ENCODE results near the gene TMEM259. TPM values are rescaled to one million over a fixed set of nuclear protein-coding genes. Genes with fewer than 3 reads are reported as not detected.

TMEM259 gene
- total RNA-seq, 2 experiments from 2014 or later = 106 to 128 TPM

GRCh38 chr19:964761-965694 is 55.9 kb downstream of the TMEM259 start:
- Mint-ChIP-seq H3K36me3 (ENCODE audit: low read depth) (peaks cover 20% of the 10 kb centered on the region), H3K9me3 (ENCODE audit: low read depth) (peaks cover 2% of the 10 kb centered on the region), H3K4me3 (no peak overlapping the region), H3K4me1 (no peaks in the 10 kb centered on the region), H3K27ac (no peak overlapping the region), H3K27me3 (no peaks in the 10 kb centered on the region)
- intact Hi-C loops (cut with DNase I, micrococcal nuclease) = no loop called here
- DNase-seq (no peak), ATAC-seq (peak; percentile 36)
- ChIA-PET CTCF (interaction anchor here (0.5 to 0.7 kb wide), 2 partner anchors 138 to 210 kb away, joined by 3 to 4 read pairs; no protein-coding TSS in a partner anchor), POLR2A (no interaction called here)

DNA sequence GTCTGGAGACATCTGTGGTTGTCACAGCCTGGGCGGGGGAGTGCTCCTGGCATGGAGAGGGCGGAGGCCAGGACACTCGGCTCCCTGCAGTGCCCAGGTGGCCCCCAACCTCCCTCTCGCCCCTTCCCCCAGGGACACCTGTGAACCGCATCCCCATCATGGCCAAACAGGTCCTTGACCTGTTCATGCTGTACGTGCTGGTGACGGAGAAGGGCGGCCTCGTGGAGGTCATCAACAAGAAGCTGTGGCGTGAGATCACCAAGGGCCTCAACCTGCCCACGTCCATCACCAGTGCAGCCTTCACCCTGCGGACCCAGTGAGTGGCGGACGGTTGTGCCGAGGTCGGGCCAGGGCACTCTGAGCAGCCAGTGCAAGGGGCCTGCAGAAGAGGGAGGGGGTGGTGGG is 56.8 kb downstream of the TMEM259 start:
- DNase-seq (no peak), ATAC-seq (no peak)
- H3K27ac Mint-ChIP-seq = no peak overlapping the region
- H3K4me1 Mint-ChIP-seq = no peaks in the 10 kb centered on the region
- ChIA-PET CTCF (interaction anchor here (0.5 to 0.7 kb wide), 2 partner anchors 18 to 210 kb away, joined by 3 to 4 read pairs; no protein-coding TSS in a partner anchor), POLR2A (no interaction called here)
- H3K36me3 Mint-ChIP-seq (ENCODE audit: low read depth) = peaks cover 19% of the 10 kb centered on the region
- no peaks in the 10 kb centered on the region for H3K27me3 Mint-ChIP-seq
- intact Hi-C loops (cut with DNase I, micrococcal nuclease) = no loop called here
- H3K9me3 Mint-ChIP-seq (ENCODE audit: low read depth) = peaks cover 2% of the 10 kb centered on the region
- no peak overlapping the region for H3K4me3 Mint-ChIP-seq

DNA sequence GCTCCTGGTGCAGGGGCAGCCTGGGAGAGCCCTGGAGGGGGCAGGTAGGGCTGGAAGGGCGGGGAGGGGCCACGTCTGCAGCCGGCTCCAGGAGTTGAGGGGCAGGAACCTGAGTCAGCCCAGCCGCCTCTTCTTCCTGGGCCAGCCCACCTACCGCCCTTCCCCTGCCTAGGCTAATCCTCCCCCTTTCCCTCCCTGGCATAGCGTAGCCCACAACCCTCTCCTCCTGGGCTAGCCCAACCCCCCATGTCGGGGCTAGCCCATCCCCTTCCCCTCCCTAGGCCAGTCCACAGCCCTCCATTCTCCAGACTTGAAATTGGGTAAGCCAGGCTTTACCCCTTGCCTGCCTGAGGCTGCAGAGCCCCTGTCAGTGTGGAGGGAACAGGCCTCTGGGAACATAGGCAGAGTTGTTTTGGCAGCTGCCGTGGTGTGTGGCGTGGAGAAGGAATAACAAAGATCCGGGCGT is 57.4 kb downstream of the TMEM259 start:
- no peak overlapping the region for H3K4me3 Mint-ChIP-seq
- H3K27ac Mint-ChIP-seq = no peak overlapping the region
- H3K36me3 Mint-ChIP-seq (ENCODE audit: low read depth) = peaks cover 17% of the 10 kb centered on the region
- ATAC-seq (no peak), DNase-seq (no peak)
- H3K27me3 Mint-ChIP-seq = no peaks in the 10 kb centered on the region
- peaks cover 2% of the 10 kb centered on the region for H3K9me3 Mint-ChIP-seq (ENCODE audit: low read depth)
- ChIA-PET POLR2A (no interaction called here), CTCF (interaction anchor here (0.7 kb wide), 1 partner anchor 18 kb away, joined by 4 read pairs; no protein-coding TSS in a partner anchor)
- peaks cover 4% of the 10 kb centered on the region for H3K4me1 Mint-ChIP-seq
- intact Hi-C loops (cut with DNase I, micrococcal nuclease) = no loop called here

GRCh38 chr19:962683-963400 is 58.1 kb downstream of the TMEM259 start:
- H3K27ac Mint-ChIP-seq = no peak overlapping the region
- ChIA-PET POLR2A (no interaction called here), CTCF (no interaction called here)
- H3K36me3 Mint-ChIP-seq (ENCODE audit: low read depth) = peaks cover 13% of the 10 kb centered on the region
- peaks cover 2% of the 10 kb centered on the region for H3K9me3 Mint-ChIP-seq (ENCODE audit: low read depth)
- intact Hi-C loops (cut with DNase I, micrococcal nuclease) = no loop called here
- H3K4me3 Mint-ChIP-seq = no peak overlapping the region
- no peak for ATAC-seq
- no peaks in the 10 kb centered on the region for H3K27me3 Mint-ChIP-seq
- H3K4me1 Mint-ChIP-seq = peaks cover 4% of the 10 kb centered on the region
- DNase-seq = no peak

DNA sequence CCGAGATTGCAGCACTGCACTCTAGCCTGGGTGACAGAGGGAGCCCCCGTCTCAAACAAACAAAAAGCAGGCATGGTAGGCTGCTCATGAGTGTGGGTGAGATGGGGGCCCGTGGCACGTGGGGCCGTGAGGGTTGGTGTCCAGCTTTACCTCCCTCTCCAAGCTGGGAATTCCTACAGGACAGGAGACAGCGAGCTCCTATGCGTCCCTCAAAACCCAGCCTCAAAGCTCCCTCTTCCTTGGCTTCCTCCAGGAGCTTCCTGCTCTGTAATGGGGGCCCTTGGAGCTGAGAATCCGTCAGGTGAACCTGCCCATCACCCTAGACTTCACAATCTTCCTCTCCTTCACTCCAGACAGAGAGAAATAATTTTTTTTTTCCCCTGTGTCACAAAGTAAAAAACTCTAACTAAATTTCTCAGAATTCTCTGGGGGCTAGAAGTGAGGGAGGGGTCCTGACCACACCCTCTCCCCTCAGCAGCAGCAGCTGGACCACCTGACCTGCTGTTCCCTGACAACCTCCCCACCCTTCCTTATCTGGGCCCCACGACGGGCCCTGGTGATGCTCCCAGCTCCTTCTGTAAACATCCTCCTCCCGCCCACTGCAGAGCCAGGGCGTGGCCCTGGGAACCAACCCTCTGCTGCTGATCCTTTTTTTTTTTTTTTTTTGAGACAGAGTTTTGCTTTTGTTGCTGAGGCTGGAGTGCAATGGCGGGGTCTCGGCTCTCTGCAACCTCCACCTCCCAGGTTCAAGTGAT is 58.9 kb downstream of the TMEM259 start:
- Mint-ChIP-seq H3K27ac (no peak overlapping the region), H3K36me3 (ENCODE audit: low read depth) (peaks cover 11% of the 10 kb centered on the region), H3K27me3 (no peaks in the 10 kb centered on the region), H3K9me3 (ENCODE audit: low read depth) (peaks cover 2% of the 10 kb centered on the region), H3K4me1 (peaks cover 4% of the 10 kb centered on the region), H3K4me3 (no peak overlapping the region)
- ATAC-seq (no peak), DNase-seq (no peak)
- intact Hi-C loops (cut with DNase I, micrococcal nuclease) = no loop called here
- POLR2A ChIA-PET = no interaction called here
- CTCF ChIA-PET = interaction anchor here (0.9 kb wide), 1 partner anchor 20 kb away, joined by 3 read pairs; no protein-coding TSS in a partner anchor

GRCh38 chr19:960601-960938 is 60.4 kb downstream of the TMEM259 start:
- H3K27ac Mint-ChIP-seq = no peak overlapping the region
- DNase-seq (no peak), ATAC-seq (no peak)
- H3K27me3 Mint-ChIP-seq = no peaks in the 10 kb centered on the region
- H3K36me3 Mint-ChIP-seq (ENCODE audit: low read depth) = peaks cover 11% of the 10 kb centered on the region
- H3K4me3 Mint-ChIP-seq = no peak overlapping the region
- intact Hi-C loops (cut with DNase I, micrococcal nuclease) = no loop called here
- ChIA-PET CTCF (no interaction called here), POLR2A (no interaction called here)
- peaks cover 2% of the 10 kb centered on the region for H3K9me3 Mint-ChIP-seq (ENCODE audit: low read depth)
- H3K4me1 Mint-ChIP-seq = peaks cover 4% of the 10 kb centered on the region

- Mint-ChIP-seq H3K4me1 (peaks cover 4% of the 10 kb centered on the region), H3K4me3 (no peak overlapping the region), H3K36me3 (ENCODE audit: low read depth) (peaks cover 7% of the 10 kb centered on the region), H3K27ac (no peak overlapping the region), H3K9me3 (ENCODE audit: low read depth) (peaks cover under 1% of the 10 kb centered on the region), H3K27me3 (no peaks in the 10 kb centered on the region)
- CTCF ChIA-PET = interaction anchor here (0.7 kb wide), 1 partner anchor 60 kb away, joined by 3 read pairs; no protein-coding TSS in a partner anchor
- intact Hi-C loops (cut with DNase I, micrococcal nuclease) = no loop called here
- no peak for ATAC-seq
- POLR2A ChIA-PET = no interaction called here
- no peak for DNase-seq
These were observed 60.9 kb downstream of the TMEM259 start for GRCh38 chr19:960020-960419.

Other genes starting within 250 kb of the TMEM259 start
- 100 to 1,000 TPM; 584 to 738 TPM for gene PTBP1, start 223.7 kb downstream of the TMEM259 start, total RNA-seq
- not detected for gene PLPPR3, start 199.2 kb downstream of the TMEM259 start, total RNA-seq
- not detected for gene AZU1, start 193.3 kb downstream of the TMEM259 start, total RNA-seq
- not detected for gene PRTN3, start 180.1 kb downstream of the TMEM259 start, total RNA-seq
- not detected for gene ELANE, start 168.8 kb downstream of the TMEM259 start, total RNA-seq
- 1 to 10 TPM in 1 of 2 experiments, under 1 TPM in 1; 0.79 to 1.5 TPM for gene CFD, start 161.5 kb downstream of the TMEM259 start, total RNA-seq
- 10 to 100 TPM; 52.6 to 70.3 TPM for gene MED16, start 127.9 kb downstream of the TMEM259 start, total RNA-seq
- gene RNU6-9, start 127.6 kb downstream of the TMEM259 start, total RNA-seq = not detected
- gene R3HDM4, start 107.9 kb downstream of the TMEM259 start, total RNA-seq = 10 to 100 TPM; 73.7 to 83.3 TPM
- gene KISS1R, start 103.8 kb downstream of the TMEM259 start, total RNA-seq = 10 to 100 TPM; 14.3 to 18.4 TPM
- gene ARID3A, start 95.1 kb downstream of the TMEM259 start, total RNA-seq = 10 to 100 TPM; 25.1 to 36.0 TPM
- gene WDR18, start 36.8 kb downstream of the TMEM259 start, total RNA-seq = 10 to 100 TPM; 71.6 to 87.8 TPM
- gene GRIN3B, start 20.7 kb downstream of the TMEM259 start, total RNA-seq = under 1 TPM in 1 of 2 experiments, not detected in 1; 0.09 TPM
- gene RNU6-2, start 399 bp upstream of the TMEM259 start, total RNA-seq = not detected
- 100 to 1,000 TPM; 108 to 130 TPM for gene CNN2, start 5.5 kb upstream of the TMEM259 start, total RNA-seq
- gene ABCA7, start 19.0 kb upstream of the TMEM259 start, total RNA-seq = 10 to 100 TPM; 14.4 to 16.9 TPM
- gene ARHGAP45, start 46.0 kb upstream of the TMEM259 start, total RNA-seq = 100 to 1,000 TPM; 107 to 137 TPM
- gene POLR2E, start 74.3 kb upstream of the TMEM259 start, total RNA-seq = 100 to 1,000 TPM; 171 to 229 TPM
- gene GPX4, start 82.9 kb upstream of the TMEM259 start, total RNA-seq = 100 to 1,000 TPM; 192 to 218 TPM
- 100 to 1,000 TPM; 108 to 113 TPM for gene SBNO2, start 153.1 kb upstream of the TMEM259 start, total RNA-seq
- 10 to 100 TPM; 49.2 to 61.5 TPM for gene STK11, start 184.7 kb upstream of the TMEM259 start, total RNA-seq
- gene CBARP, start 216.9 kb upstream of the TMEM259 start, total RNA-seq = 1 to 10 TPM in 1 of 2 experiments, under 1 TPM in 1; 0.82 to 1.1 TPM
- 100 to 1,000 TPM; 161 to 180 TPM for gene ATP5F1D, start 220.6 kb upstream of the TMEM259 start, total RNA-seq
- gene MIDN, start 227.5 kb upstream of the TMEM259 start, total RNA-seq = 10 to 100 TPM; 46.5 to 47.9 TPM
- gene CIRBP, start 248.2 kb upstream of the TMEM259 start, total RNA-seq = 100 to 1,000 TPM; 123 to 188 TPM